ENCODE results near the gene MIGA1.

The MIGA1 gene

DNA sequence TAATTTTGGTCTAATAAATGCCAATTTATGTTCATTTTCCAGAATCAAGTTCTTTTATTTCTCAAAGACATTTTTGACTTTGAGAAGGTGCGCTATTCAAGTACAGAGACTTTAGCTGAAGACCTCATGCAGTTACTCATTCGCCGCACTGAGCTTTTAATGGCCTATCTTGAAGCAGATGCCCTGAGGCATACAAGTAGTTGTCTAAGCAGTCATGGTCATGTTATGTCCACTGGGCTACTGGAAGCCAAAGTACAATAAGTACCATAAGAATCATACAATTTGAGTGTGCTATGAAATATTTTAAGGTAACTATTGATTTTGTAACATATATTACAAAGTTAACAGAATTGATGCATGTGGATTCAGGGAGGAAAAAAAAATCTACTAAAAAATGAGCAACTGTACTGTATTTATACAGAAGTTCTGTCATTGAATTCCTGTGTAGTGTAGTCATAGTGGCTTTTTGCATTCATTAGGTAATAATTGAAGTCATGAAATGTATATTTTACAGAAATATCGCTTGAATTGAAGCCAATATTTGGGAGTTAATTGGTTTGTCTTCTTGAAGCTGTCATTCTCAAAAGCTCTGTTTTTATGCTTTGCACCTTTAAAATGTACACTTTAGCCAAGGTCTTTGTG, 95.5 kb downstream of the MIGA1 start:
- DNase-seq (ENCODE audit: low read depth) = peak; percentile 61

DNA sequence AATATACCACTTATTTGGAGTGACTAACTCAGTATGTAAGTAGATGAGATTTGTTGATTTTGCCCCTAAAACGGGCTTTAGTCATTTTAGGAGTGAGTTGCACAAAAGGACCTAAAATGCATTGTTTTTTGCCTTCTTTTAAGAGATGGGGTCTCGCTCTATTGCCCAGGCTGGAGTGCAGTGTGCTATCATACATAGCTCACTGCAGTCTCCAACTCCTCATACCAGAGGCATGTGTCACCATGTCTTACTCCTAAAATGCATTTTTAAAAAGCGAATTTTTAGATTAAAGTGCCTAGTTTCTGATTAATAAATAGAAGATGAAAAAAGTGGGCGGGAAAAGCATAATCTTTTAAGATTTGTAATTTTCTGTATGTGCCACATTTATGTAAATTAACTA, 97.4 kb downstream of the MIGA1 start:
- no peak overlapping the region for H3K4me3 ChIP-seq (ENCODE audit: low read depth, low read length)
- DNase-seq (ENCODE audit: low read depth) = peak; percentile 57
- TF ChIP-seq, protein P1, sequence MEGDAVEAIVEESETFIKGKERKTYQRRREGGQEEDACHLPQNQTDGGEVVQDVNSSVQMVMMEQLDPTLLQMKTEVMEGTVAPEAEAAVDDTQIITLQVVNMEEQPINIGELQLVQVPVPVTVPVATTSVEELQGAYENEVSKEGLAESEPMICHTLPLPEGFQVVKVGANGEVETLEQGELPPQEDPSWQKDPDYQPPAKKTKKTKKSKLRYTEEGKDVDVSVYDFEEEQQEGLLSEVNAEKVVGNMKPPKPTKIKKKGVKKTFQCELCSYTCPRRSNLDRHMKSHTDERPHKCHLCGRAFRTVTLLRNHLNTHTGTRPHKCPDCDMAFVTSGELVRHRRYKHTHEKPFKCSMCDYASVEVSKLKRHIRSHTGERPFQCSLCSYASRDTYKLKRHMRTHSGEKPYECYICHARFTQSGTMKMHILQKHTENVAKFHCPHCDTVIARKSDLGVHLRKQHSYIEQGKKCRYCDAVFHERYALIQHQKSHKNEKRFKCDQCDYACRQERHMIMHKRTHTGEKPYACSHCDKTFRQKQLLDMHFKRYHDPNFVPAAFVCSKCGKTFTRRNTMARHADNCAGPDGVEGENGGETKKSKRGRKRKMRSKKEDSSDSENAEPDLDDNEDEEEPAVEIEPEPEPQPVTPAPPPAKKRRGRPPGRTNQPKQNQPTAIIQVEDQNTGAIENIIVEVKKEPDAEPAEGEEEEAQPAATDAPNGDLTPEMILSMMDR (conservative IDR thresholded peaks at IDR 0.05; ENCODE audit: low read depth, low read length) = no peak

More for the DNA sequence above, 95.5 kb downstream of the MIGA1 start:
- H3K4me3 ChIP-seq (ENCODE audit: low read depth, low read length) = no peak overlapping the region
- TF ChIP-seq, protein P1 (conservative IDR thresholded peaks at IDR 0.05; ENCODE audit: low read depth, low read length) = no peak

DNA sequence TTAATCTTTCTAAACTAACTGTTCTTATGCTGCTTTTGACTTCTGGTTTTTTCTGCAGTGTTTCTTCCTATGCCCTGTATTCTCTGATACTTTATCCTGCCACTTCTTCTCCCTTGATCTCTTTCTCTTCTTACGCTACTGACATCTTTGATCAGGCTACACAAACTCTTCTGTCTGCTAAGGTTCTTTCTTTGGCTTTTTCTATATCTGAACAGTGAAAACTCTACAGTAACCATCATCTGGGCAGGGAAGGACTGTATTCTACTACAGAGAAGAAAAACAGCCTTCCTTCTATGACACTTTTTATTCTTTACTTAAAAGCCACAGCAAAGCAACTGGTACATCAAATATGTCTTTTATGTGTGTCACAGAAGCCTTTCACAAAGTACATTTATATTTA, 101.6 kb downstream of the MIGA1 start:
- DNase-seq (ENCODE audit: low read depth) = no peak
- no peak overlapping the region for H3K4me3 ChIP-seq (ENCODE audit: low read depth, low read length)
- TF ChIP-seq, protein P1 (conservative IDR thresholded peaks at IDR 0.05; ENCODE audit: low read depth, low read length) = no peak

DNA sequence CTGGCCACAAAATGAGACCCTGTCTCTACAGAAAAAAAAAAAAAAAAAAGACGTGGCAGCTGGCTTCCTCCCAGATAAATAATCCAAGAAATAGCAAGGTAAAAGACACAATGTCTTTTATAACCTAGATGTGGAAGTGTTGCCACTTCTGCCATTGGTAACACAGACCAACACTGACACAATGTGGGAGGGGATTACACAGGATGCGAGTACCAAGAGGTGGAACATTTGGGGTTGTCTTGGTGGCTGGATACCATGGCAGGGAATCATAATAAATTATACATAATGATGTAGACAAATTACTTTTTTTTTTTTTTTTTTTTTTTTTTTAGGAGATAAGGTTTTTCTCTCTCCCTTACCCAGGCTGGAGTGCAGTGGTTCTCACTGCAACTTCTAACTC, 103.0 kb downstream of the MIGA1 start:
- DNase-seq (ENCODE audit: low read depth) = no peak
- TF ChIP-seq, protein P1 (conservative IDR thresholded peaks at IDR 0.05; ENCODE audit: low read depth, low read length) = no peak
- H3K4me3 ChIP-seq (ENCODE audit: low read depth, low read length) = no peak overlapping the region

DNA sequence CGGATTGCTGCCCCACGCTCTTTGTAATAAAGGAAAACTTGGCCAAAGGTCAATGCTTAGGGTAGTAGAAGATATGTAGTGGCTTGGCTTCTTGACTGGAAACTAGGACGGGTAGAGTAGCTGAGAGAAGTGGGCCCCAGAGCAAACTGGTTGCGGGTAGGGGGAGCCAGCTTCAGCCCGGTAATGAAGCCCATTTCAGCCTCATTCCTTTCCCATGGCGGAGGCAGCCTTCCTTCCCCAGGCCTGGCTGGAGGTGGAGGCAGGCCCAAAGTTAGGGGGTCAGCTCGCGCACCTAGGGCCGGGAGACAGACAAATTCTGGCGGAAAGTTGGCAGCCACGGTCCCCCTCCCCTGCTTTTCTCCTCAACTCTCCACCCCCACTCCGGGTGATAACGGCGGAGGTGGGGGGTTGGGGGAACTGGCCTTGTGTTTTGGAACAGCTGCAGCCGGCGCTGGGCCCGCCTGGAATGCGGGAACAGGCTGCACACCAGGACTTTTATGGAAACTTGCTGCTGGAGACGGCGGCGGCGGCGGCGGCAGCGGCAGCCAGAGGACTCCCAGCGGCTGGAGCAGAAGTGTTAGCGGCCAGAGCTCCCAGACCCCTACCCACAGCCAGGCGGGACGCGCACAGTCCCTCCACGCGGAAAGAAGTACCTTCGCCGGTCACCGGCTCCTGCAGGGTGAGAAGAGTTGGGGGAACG, 108.8 kb downstream of the MIGA1 start, which contains the start of gene NEXN:
NEXN (plus strand) TSS at position 544 of the 700 bp plus-strand sequence. CDS start 27,483 bp downstream, outside the sequence.
- H3K4me3 ChIP-seq (ENCODE audit: low read depth, low read length) = peak within 1 kb of the TSS; percentile 89
- DNase-seq (ENCODE audit: low read depth) = peak; percentile 79
- TF ChIP-seq, protein P1 (conservative IDR thresholded peaks at IDR 0.05; ENCODE audit: low read depth, low read length) = peak; percentile 27

DNA sequence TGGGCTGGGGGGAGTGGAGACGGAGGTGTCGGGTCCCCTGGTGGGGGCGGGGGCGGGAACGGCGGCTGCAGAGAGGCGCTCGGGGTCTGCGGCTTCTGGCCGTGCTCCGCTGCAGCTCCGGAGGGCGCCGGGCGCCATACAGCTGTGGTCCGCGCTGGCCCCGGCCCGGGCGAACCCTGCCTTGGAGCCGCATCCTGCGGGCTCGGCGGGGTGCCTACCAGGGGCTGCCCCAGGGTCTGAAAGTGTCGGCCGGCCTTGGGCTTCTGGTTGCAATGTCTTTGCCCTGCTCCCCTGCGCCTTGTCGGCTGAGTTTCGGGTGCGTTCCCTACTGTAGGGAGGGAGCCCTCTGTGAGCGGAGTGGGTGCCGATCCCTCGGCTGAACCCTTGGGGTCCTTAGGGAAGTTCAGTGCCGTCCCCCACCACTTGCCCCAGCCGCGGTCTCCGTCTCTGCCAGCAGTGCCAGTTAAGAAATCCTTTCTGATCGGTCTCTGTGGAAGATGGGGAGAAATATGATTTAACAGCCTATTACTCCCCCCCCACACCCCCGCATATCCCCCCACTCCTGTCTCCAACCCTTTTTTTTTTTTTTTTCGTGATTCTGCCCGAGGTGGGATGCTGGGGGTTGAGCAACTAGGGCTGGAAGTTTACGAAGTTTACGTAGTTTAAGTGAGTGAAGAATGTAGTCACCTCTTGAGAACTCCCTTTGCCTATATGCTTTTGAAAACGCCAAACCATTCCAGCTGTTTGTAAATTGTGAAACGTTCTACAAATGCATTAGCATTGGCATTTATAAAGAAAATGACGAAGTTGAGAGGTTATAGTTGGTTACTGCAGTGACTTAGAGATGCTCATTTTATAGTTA, 109.6 kb downstream of the MIGA1 start:
- TF ChIP-seq, protein P1 (conservative IDR thresholded peaks at IDR 0.05; ENCODE audit: low read depth, low read length) = no peak
- peak overlapping the region; percentile 89 for H3K4me3 ChIP-seq (ENCODE audit: low read depth, low read length)
- peak; percentile 73 for DNase-seq (ENCODE audit: low read depth)

Measured in choroid plexus epithelial cell (primary cell).